Vagina (tissue), 2 donors: ENCODE measurements around the gene SORCS2.

Source experiments
- POLR2A ChIP-seq, 2 donors: fragments of 450-650 bp; IDR thresholded peaks; one replicate each; pipeline ENCODE4 v1.6.1; 2017; ENCODE audit warnings: antibody characterized with exemption in 2 of 2, mild to moderate bottlenecking in 2 of 2, moderate library complexity in 2 of 2
- TF ChIP-seq, protein P1 (sequence below), 3 experiments: fragments of 450-650 bp in 2 of 3; fragments of 200-600 bp in 1 of 3; sonication (generic) in 1 of 3; IDR thresholded peaks; one replicate each; pipeline ENCODE4 v1.5.1; 2017 to 2019; ENCODE audit warnings: antibody characterized with exemption in 3 of 3, mild to moderate bottlenecking in 2 of 3, moderate library complexity in 2 of 3

DNA sequence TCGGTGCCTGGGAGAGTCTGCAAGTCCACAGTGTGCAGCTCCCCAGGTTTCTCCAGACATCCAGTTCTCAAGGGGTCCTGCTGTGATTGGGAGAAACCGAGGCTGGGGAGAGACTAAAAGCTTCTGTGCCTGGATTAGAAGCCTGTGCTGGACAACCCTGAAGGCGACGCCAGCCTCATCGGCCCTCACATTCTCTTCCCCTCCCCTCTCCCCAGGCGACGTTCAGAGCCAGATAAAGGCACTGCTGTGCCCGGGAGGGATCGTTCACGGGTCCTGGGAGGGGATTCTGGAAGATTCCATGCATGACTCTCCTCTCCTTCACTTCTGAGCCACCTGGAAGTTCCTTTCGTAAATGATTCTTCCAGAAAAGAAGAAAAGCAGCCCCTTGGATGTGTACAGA lies 114.6 kb downstream of the SORCS2 start:
- no peak for TF ChIP-seq POLR2A (IDR thresholded peaks at IDR 0.05)
- TF ChIP-seq, protein P1, sequence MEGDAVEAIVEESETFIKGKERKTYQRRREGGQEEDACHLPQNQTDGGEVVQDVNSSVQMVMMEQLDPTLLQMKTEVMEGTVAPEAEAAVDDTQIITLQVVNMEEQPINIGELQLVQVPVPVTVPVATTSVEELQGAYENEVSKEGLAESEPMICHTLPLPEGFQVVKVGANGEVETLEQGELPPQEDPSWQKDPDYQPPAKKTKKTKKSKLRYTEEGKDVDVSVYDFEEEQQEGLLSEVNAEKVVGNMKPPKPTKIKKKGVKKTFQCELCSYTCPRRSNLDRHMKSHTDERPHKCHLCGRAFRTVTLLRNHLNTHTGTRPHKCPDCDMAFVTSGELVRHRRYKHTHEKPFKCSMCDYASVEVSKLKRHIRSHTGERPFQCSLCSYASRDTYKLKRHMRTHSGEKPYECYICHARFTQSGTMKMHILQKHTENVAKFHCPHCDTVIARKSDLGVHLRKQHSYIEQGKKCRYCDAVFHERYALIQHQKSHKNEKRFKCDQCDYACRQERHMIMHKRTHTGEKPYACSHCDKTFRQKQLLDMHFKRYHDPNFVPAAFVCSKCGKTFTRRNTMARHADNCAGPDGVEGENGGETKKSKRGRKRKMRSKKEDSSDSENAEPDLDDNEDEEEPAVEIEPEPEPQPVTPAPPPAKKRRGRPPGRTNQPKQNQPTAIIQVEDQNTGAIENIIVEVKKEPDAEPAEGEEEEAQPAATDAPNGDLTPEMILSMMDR (IDR thresholded peaks at IDR 0.05): no peak
